NCI-H446 treated with DMSO at 0.1 percent for 48 hours (cell line): ENCODE data around the gene HSFX2.
"Not testable (repeated sequence)": the region's sequence is repeated elsewhere in the genome, so short reads cannot be mapped to it uniquely, and the experiment has no call there.

ENCODE experiments used
- DNase-seq: peaks from one replicate; lab custom pipeline; 2025; lab: John Stamatoyannopoulos, UW

The HSFX2 gene

GRCh38 chrX:149595214-149595613 lies at the start of gene HSFX2:
HSFX2 (minus strand) TSS chrX:149595314; CDS start chrX:149594700, 614 bp downstream.
- not testable (repeated sequence) for DNase-seq

GRCh38 chrX:149643496-149643895 lies 48.4 kb upstream of the HSFX2 start:
- DNase-seq = no peak

GRCh38 chrX:149641835-149642234 lies 46.7 kb upstream of the HSFX2 start:
- DNase-seq = no peak

GRCh38 chrX:149641432-149641831 lies 46.3 kb upstream of the HSFX2 start:
- DNase-seq = no peak

GRCh38 chrX:149639568-149639967 lies 44.5 kb upstream of the HSFX2 start:
- no peak for DNase-seq

GRCh38 chrX:149638860-149639259 lies 43.7 kb upstream of the HSFX2 start:
- no peak for DNase-seq

- DNase-seq = no peak
Observed at GRCh38 chrX:149633511-149633910, 38.4 kb upstream of the HSFX2 start.

GRCh38 chrX:149631234-149632165 lies 36.4 kb upstream of the HSFX2 start, which contains the start of gene TMEM185A:
TMEM185A (minus strand) TSS chrX:149631792; CDS start chrX:149631580, 212 bp downstream.
- no peak for DNase-seq

GRCh38 chrX:149630681-149631233 lies 35.6 kb upstream of the HSFX2 start:
- DNase-seq = no peak

- no peak for DNase-seq
Observed at GRCh38 chrX:149629730-149630387, 34.7 kb upstream of the HSFX2 start.

- no peak for DNase-seq
Observed at GRCh38 chrX:149628768-149629167, 33.7 kb upstream of the HSFX2 start.

- no peak for DNase-seq
Observed at GRCh38 chrX:149628280-149628679, 33.2 kb upstream of the HSFX2 start.

- not testable (repeated sequence) for DNase-seq
Observed at GRCh38 chrX:149626829-149627228, 31.7 kb upstream of the HSFX2 start.

- not testable (repeated sequence) for DNase-seq
Observed at GRCh38 chrX:149619662-149620061, 24.5 kb upstream of the HSFX2 start.

GRCh38 chrX:149618871-149619270 lies 23.8 kb upstream of the HSFX2 start:
- DNase-seq = no peak

GRCh38 chrX:149611623-149612175 lies 16.6 kb upstream of the HSFX2 start:
- DNase-seq = no peak

GRCh38 chrX:149610511-149610910 lies 15.4 kb upstream of the HSFX2 start:
- no peak for DNase-seq

- no peak for DNase-seq
Observed at GRCh38 chrX:149607699-149608098, 12.6 kb upstream of the HSFX2 start.

- DNase-seq = not testable (repeated sequence)
Observed at GRCh38 chrX:149605248-149605885, 10.3 kb upstream of the HSFX2 start.

- DNase-seq = not testable (repeated sequence)
Observed at GRCh38 chrX:149598603-149599002, 3.5 kb upstream of the HSFX2 start.

GRCh38 chrX:149595943-149596342 lies 829 bp upstream of the HSFX2 start:
- not testable (repeated sequence) for DNase-seq

GRCh38 chrX:149590993-149591392 lies 4.1 kb downstream of the HSFX2 start:
- not testable (repeated sequence) for DNase-seq
